OCI-LY3 (cell line): Measurements from ENCODE around the gene NXPH4.

Experiments used
- H2AFZ ChIP-seq: fragments of 200-600, 300-600 bp; shearing (Covaris generic); 2 replicates; pipeline ENCODE4 v1.6.0; 2014; ENCODE audit warnings: antibody characterized with exemption, low read depth, low read length
- H3K27ac ChIP-seq: fragments of 200-600, 300-600 bp; sonication (generic); 2 replicates; pipeline ENCODE4 v1.5.1; 2014; ENCODE audit warnings: mild to moderate bottlenecking, low read length, moderate library complexity, mixed read lengths
- H3K27me3 ChIP-seq: fragments of 200-600, 300-600 bp; sonication (generic); 2 replicates; pipeline ENCODE4 v1.6.1; 2014; ENCODE audit warnings: low read depth, low read length, mixed read lengths
- H3K36me3 ChIP-seq: fragments of 200-600, 300-600 bp; sonication (generic); replicated peaks from 2 replicates; pipeline ENCODE3; 2014; ENCODE audit warnings: low read depth, low read length, mixed read lengths
- H3K4me1 ChIP-seq: fragments of 300-600, 200-600 bp; sonication (generic); 2 replicates; pipeline ENCODE4 v1.6.1; 2014; ENCODE audit warnings: low read length, mixed read lengths
- H3K4me2 ChIP-seq: fragments of 200-600, 300-600 bp; sonication (generic); 2 replicates; pipeline ENCODE4 v1.6.1; 2014; ENCODE audit warnings: low read length, mixed read lengths
- H3K4me3 ChIP-seq: fragments of 300-600, 200-600 bp; sonication (generic); 2 replicates; pipeline ENCODE4 v1.5.1; 2014; ENCODE audit warnings: antibody characterized with exemption, mild to moderate bottlenecking, low read length, moderate library complexity
- H3K79me2 ChIP-seq: fragments of 300-600, 200-600 bp; shearing (Covaris generic); 2 replicates; pipeline ENCODE4 v1.6.1; 2014; ENCODE audit warnings: mild to moderate bottlenecking, low read length, mixed read lengths
- H3K9ac ChIP-seq: fragments of 300-600, 200-600 bp; shearing (Covaris generic); 2 replicates; pipeline ENCODE4 v1.6.0; 2014; ENCODE audit warnings: mild to moderate bottlenecking, low read length, moderate library complexity
- H3K9me3 ChIP-seq: fragments of 200-600, 300-600 bp; shearing (Covaris generic); 2 replicates; pipeline ENCODE4 v1.6.1; 2014; ENCODE audit warnings: low read length, mixed read lengths; ENCODE audit not compliant: insufficient read depth
- H4K20me1 ChIP-seq: fragments of 200-600, 300-600 bp; sonication (generic); 2 replicates; pipeline ENCODE4 v1.6.1; 2016; ENCODE audit warnings: low read length, mixed read lengths; ENCODE audit not compliant: insufficient read depth
- CTCF ChIP-seq: fragments of 200-600, 300-600 bp; sonication (generic); IDR thresholded peaks from 2 replicates; pipeline ENCODE4 v1.5.1; 2014; ENCODE audit warnings: antibody characterized with exemption, low read length, low read depth
- EZH2phosphoT487 ChIP-seq: fragments of 200-600 bp; shearing (Covaris generic); IDR thresholded peaks from 2 replicates; pipeline ENCODE4 v1.6.1; 2018; ENCODE audit warnings: antibody characterized with exemption, mixed run types, low read depth

The NXPH4 gene

GRCh38 chr12:57192920-57193319, 23.7 kb upstream of the NXPH4 start:
- no peak for TF ChIP-seq CTCF
- TF ChIP-seq EZH2phosphoT487 = no peak
- H3K36me3 ChIP-seq = no peaks in the 10 kb centered on the region

GRCh38 chr12:57193706-57194245, 22.8 kb upstream of the NXPH4 start:
- no peaks in the 10 kb centered on the region for H3K9me3 ChIP-seq
- H3K4me2 ChIP-seq = no peak overlapping the region
- H3K36me3 ChIP-seq = no peaks in the 10 kb centered on the region
- no peaks in the 10 kb centered on the region for H3K79me2 ChIP-seq
- H3K27ac ChIP-seq = no peak overlapping the region
- no peaks in the 10 kb centered on the region for H3K27me3 ChIP-seq
- H3K4me3 ChIP-seq = no peak overlapping the region
- TF ChIP-seq CTCF (no peak), EZH2phosphoT487 (no peak)
- H3K4me1 ChIP-seq = no peaks in the 10 kb centered on the region
- no peaks in the 10 kb centered on the region for H4K20me1 ChIP-seq
- H2AFZ ChIP-seq = no peak overlapping the region
- H3K9ac ChIP-seq = no peak overlapping the region

More at GRCh38 chr12:57192920-57193319, 23.7 kb upstream of the NXPH4 start:
- H3K4me3 ChIP-seq = no peak overlapping the region
- no peaks in the 10 kb centered on the region for H3K4me1 ChIP-seq
- no peaks in the 10 kb centered on the region for H3K9me3 ChIP-seq
- no peak overlapping the region for H3K9ac ChIP-seq
- H3K27me3 ChIP-seq = no peaks in the 10 kb centered on the region
- no peaks in the 10 kb centered on the region for H3K79me2 ChIP-seq
- no peak overlapping the region for H3K4me2 ChIP-seq
- H3K27ac ChIP-seq = no peak overlapping the region
- no peaks in the 10 kb centered on the region for H4K20me1 ChIP-seq
- no peak overlapping the region for H2AFZ ChIP-seq

- H3K27ac ChIP-seq = no peak overlapping the region
- no peaks in the 10 kb centered on the region for H3K36me3 ChIP-seq
- TF ChIP-seq EZH2phosphoT487 (no peak), CTCF (no peak)
- no peaks in the 10 kb centered on the region for H3K4me1 ChIP-seq
- no peaks in the 10 kb centered on the region for H4K20me1 ChIP-seq
- no peaks in the 10 kb centered on the region for H3K79me2 ChIP-seq
- no peaks in the 10 kb centered on the region for H3K9me3 ChIP-seq
- H2AFZ ChIP-seq = no peak overlapping the region
- no peak overlapping the region for H3K4me3 ChIP-seq
- no peaks in the 10 kb centered on the region for H3K27me3 ChIP-seq
- H3K4me2 ChIP-seq = no peak overlapping the region
- no peak overlapping the region for H3K9ac ChIP-seq
Observed at GRCh38 chr12:57194253-57194652, 22.3 kb upstream of the NXPH4 start.

- Histone ChIP-seq H3K9me3 (no peaks in the 10 kb centered on the region), H2AFZ (no peak overlapping the region), H3K4me3 (no peak overlapping the region), H3K27ac (no peak overlapping the region), H3K9ac (no peak overlapping the region), H3K36me3 (no peaks in the 10 kb centered on the region), H3K27me3 (no peaks in the 10 kb centered on the region), H3K79me2 (no peaks in the 10 kb centered on the region), H4K20me1 (no peaks in the 10 kb centered on the region), H3K4me2 (no peak overlapping the region), H3K4me1 (no peaks in the 10 kb centered on the region)
- no peak for TF ChIP-seq CTCF
- TF ChIP-seq EZH2phosphoT487 = no peak
Observed at GRCh38 chr12:57195186-57195585, 21.4 kb upstream of the NXPH4 start.
